ENCODE results near the gene ATP8A2. TPM values are rescaled to one million over a fixed set of nuclear protein-coding genes. Genes with fewer than 3 reads are reported as not detected.

The ATP8A2 gene
- total and polyA plus RNA-seq, 2 of the 4 experiments (the other 2 are of a cell fraction) = 0.02 to 0.18 TPM

- Histone ChIP-seq H4K91ac (ENCODE audit: insufficient read depth, low read depth, low read length) (no peak overlapping the region), H3K27me3 (ENCODE audit: control insufficient read depth, insufficient read depth, low read length) (no peaks in the 10 kb centered on the region), H2BK20ac (ENCODE audit: low read depth, low read length) (no peak overlapping the region), H4K8ac (ENCODE audit: low read depth in 2 of 2, low read length in 2 of 2) (no peak overlapping the region), H3K56ac (ENCODE audit: extremely low read depth, insufficient read depth, low read length) (no peak overlapping the region), H3K9ac (ENCODE audit: low read depth, low read length) (no peak overlapping the region), H3K18ac (ENCODE audit: low read depth, low read length) (no peak overlapping the region), H3K27ac (ENCODE audit: insufficient read depth, low read length) (no peak overlapping the region), H3K23ac (ENCODE audit: low read depth, low read length) (no peak overlapping the region), H3K9me1 (ENCODE audit: insufficient read depth, low read length) (no peaks in the 10 kb centered on the region), H2BK120ac (ENCODE audit: low read depth, low read length) (no peak overlapping the region), H4K5ac (ENCODE audit: low read depth, low read length) (no peak overlapping the region), H3K4me2 (ENCODE audit: low read depth, low read length) (no peak overlapping the region), H2AK5ac (ENCODE audit: low read depth, low read length) (no peak overlapping the region), H2BK5ac (ENCODE audit: low read depth, low read length, poor library complexity, severe bottlenecking) (no peak overlapping the region), H2AFZ (replicated peaks; ENCODE audit: low read length, poor library complexity) (peak overlapping the region; percentile 43), H2BK15ac (ENCODE audit: low read depth, low read length) (no peak overlapping the region), H3K4me3 (ENCODE audit: insufficient read depth, low read depth, low read length) (no peak overlapping the region), H3K9me3 (ENCODE audit: control insufficient read depth, insufficient read depth, low read length) (peaks cover 3% of the 10 kb centered on the region; the same call in 1 of the 2 replicates), H3K4ac (ENCODE audit: low read depth, low read length) (no peak overlapping the region), H4K20me1 (ENCODE audit: insufficient read depth, low read length) (no peaks in the 10 kb centered on the region), H3K4me1 (ENCODE audit: control insufficient read depth, insufficient read depth, low read length) (no peaks in the 10 kb centered on the region), H3K79me1 (ENCODE audit: low read depth in 1 of 2, low read length in 2 of 2) (no peaks in the 10 kb centered on the region), H3K14ac (replicated peaks; ENCODE audit: low read depth, low read length) (no peak overlapping the region), H2AK9ac (replicated peaks; ENCODE audit: low read depth, low read length, poor library complexity) (no peak overlapping the region), H3K36me3 (ENCODE audit: control insufficient read depth, insufficient read depth, low read length) (no peaks in the 10 kb centered on the region)
- no CpG with 5 or more reads among the region's 5 CpGs for WGBS, 2 experiments (ENCODE audit: extremely low coverage in 2 of 2, insufficient read length in 1 of 2)
- ChIA-PET CTCF (no interaction called here), POLR2A (ENCODE audit: unreplicated experiment) (no interaction called here)
- no TSS peak for BruUV-seq (replicated peaks)
- in situ Hi-C loops (cut with MboI; ENCODE audit: low sequenced_read_pairs) = no loop called here
- dilution Hi-C loops (cut with HindIII; ENCODE audit: low sequenced_read_pairs, unreplicated experiment) = no loop called here
- DNase-seq = no peak
- no peak for TF ChIP-seq FOS (IDR thresholded peaks at IDR 0.05; ENCODE audit: low read depth, low read length)
- no peak for TF ChIP-seq RCOR1 (IDR thresholded peaks at IDR 0.05; ENCODE audit: insufficient replicate concordance, low read length)
- TF ChIP-seq BHLHE40 (IDR thresholded peaks at IDR 0.05; ENCODE audit: low read depth, low read length) = no peak
- no peak for TF ChIP-seq MAFK (IDR thresholded peaks at IDR 0.05; ENCODE audit: low read depth, low read length)
- no peak for TF ChIP-seq CEBPB (IDR thresholded peaks at IDR 0.05; ENCODE audit: low read depth, low read length)
- no peak for TF ChIP-seq RAD21 (IDR thresholded peaks at IDR 0.05; ENCODE audit: low read length)
- intact Hi-C loops (cut with micrococcal nuclease) = no loop called here
- no peak for ATAC-seq (ENCODE audit: low read depth)
Measured at GRCh38 chr13:25923217-25924085, 551.7 kb downstream of the ATP8A2 start.
